HUES48 (cell line): ENCODE results near the gene MBP.
A peak's percentile ranks its signal among the peaks of the same experiment; 100 is the strongest.
"Not testable (repeated sequence)": the region's sequence is repeated elsewhere in the genome, so short reads cannot be mapped to it uniquely, and the experiment has no call there.

Source experiments
- H3K27ac ChIP-seq: one replicate; pipeline ENCODE4 v1.7.0; 2013; ENCODE audit warnings: low read depth, low read length, inconsistent platforms
- H3K27me3 ChIP-seq: 2 replicates; pipeline ENCODE4 v1.6.1; 2013; ENCODE audit warnings: mild to moderate bottlenecking, low read length; ENCODE audit not compliant: control insufficient read depth, insufficient read depth
- H3K36me3 ChIP-seq: 2 replicates; pipeline ENCODE4 v1.6.1; 2013; ENCODE audit warnings: low read length; ENCODE audit not compliant: control insufficient read depth, insufficient read depth
- H3K4me1 ChIP-seq: 2 replicates; pipeline ENCODE4 v1.6.1; 2013; ENCODE audit warnings: mild to moderate bottlenecking, low read length; ENCODE audit not compliant: control insufficient read depth, insufficient read depth
- H3K4me3 ChIP-seq: 2 replicates; pipeline ENCODE4 v1.5.1; 2013; ENCODE audit warnings: mild to moderate bottlenecking, low read depth, low read length
- H3K9ac ChIP-seq: 2 replicates; pipeline ENCODE4 v1.6.1; 2013; ENCODE audit warnings: mild to moderate bottlenecking, low read depth, low read length, moderate library complexity
- H3K9me3 ChIP-seq: 2 replicates; pipeline ENCODE4 v1.6.1; 2013; ENCODE audit warnings: low read length; ENCODE audit not compliant: control insufficient read depth, insufficient read depth

MBP gene

GRCh38 chr18:76965555-76966151, 166.9 kb downstream of the MBP start:
- Histone ChIP-seq H3K36me3 (peaks cover 17% of the 10 kb centered on the region), H3K27ac (peak overlapping the region; percentile 55), H3K4me1 (peaks cover 44% of the 10 kb centered on the region)
- not testable (repeated sequence) for H3K27me3 ChIP-seq, H3K9ac ChIP-seq, H3K9me3 ChIP-seq, H3K4me3 ChIP-seq

GRCh38 chr18:76963936-76964335, 168.6 kb downstream of the MBP start:
- H3K9ac ChIP-seq: no peak overlapping the region

GRCh38 chr18:76962851-76963250, 169.7 kb downstream of the MBP start:
- Histone ChIP-seq H3K27me3 (no peaks in the 10 kb centered on the region), H3K27ac (no peak overlapping the region), H3K9ac (no peak overlapping the region), H3K9me3 (peaks cover 7% of the 10 kb centered on the region; the same call in 1 of the 2 replicates), H3K4me1 (peaks cover 21% of the 10 kb centered on the region), H3K36me3 (peaks cover 38% of the 10 kb centered on the region), H3K4me3 (no peak overlapping the region)

More at GRCh38 chr18:76963936-76964335, 168.6 kb downstream of the MBP start:
- H3K4me3 ChIP-seq: no peak overlapping the region
- H3K36me3 ChIP-seq: peaks cover 28% of the 10 kb centered on the region
- no peak overlapping the region for H3K27ac ChIP-seq
- H3K4me1 ChIP-seq: peaks cover 31% of the 10 kb centered on the region
- H3K27me3 ChIP-seq: no peaks in the 10 kb centered on the region
- H3K9me3 ChIP-seq: peaks cover 7% of the 10 kb centered on the region; the same call in 1 of the 2 replicates

- Histone ChIP-seq H3K4me1 (peaks cover 7% of the 10 kb centered on the region), H3K36me3 (peaks cover 43% of the 10 kb centered on the region), H3K9ac (no peak overlapping the region), H3K27ac (no peak overlapping the region), H3K9me3 (no peaks in the 10 kb centered on the region), H3K4me3 (no peak overlapping the region), H3K27me3 (no peaks in the 10 kb centered on the region)
These were observed 172.0 kb downstream of the MBP start for GRCh38 chr18:76960528-76961035.

- Histone ChIP-seq H3K27ac (no peak overlapping the region), H3K36me3 (peaks cover 43% of the 10 kb centered on the region), H3K4me1 (no peaks in the 10 kb centered on the region), H3K27me3 (no peaks in the 10 kb centered on the region), H3K9ac (no peak overlapping the region), H3K9me3 (no peaks in the 10 kb centered on the region), H3K4me3 (no peak overlapping the region)
These were observed 173.0 kb downstream of the MBP start for GRCh38 chr18:76959605-76960004.

GRCh38 chr18:76958692-76959341, 173.8 kb downstream of the MBP start:
- no peak overlapping the region for H3K4me3 ChIP-seq
- H3K27me3 ChIP-seq: no peaks in the 10 kb centered on the region
- H3K36me3 ChIP-seq: peaks cover 43% of the 10 kb centered on the region
- H3K9me3 ChIP-seq: no peaks in the 10 kb centered on the region
- H3K27ac ChIP-seq: no peak overlapping the region
- H3K9ac ChIP-seq: no peak overlapping the region
- no peaks in the 10 kb centered on the region for H3K4me1 ChIP-seq

GRCh38 chr18:76957384-76958355, 174.9 kb downstream of the MBP start:
- H3K36me3 ChIP-seq: peaks cover 45% of the 10 kb centered on the region
- no peaks in the 10 kb centered on the region for H3K9me3 ChIP-seq
- H3K27me3 ChIP-seq: no peaks in the 10 kb centered on the region
- no peak overlapping the region for H3K9ac ChIP-seq
- H3K4me1 ChIP-seq: no peaks in the 10 kb centered on the region
- H3K4me3 ChIP-seq: no peak overlapping the region
- H3K27ac ChIP-seq: no peak overlapping the region

GRCh38 chr18:76956648-76957047, 175.9 kb downstream of the MBP start:
- Histone ChIP-seq H3K27me3 (no peaks in the 10 kb centered on the region), H3K9me3 (no peaks in the 10 kb centered on the region), H3K36me3 (peaks cover 54% of the 10 kb centered on the region), H3K27ac (no peak overlapping the region), H3K4me3 (no peak overlapping the region), H3K9ac (no peak overlapping the region), H3K4me1 (no peaks in the 10 kb centered on the region)

GRCh38 chr18:76955524-76956170, 176.9 kb downstream of the MBP start:
- no peak overlapping the region for H3K27ac ChIP-seq
- peaks cover 46% of the 10 kb centered on the region for H3K36me3 ChIP-seq
- H3K4me3 ChIP-seq: no peak overlapping the region
- no peaks in the 10 kb centered on the region for H3K4me1 ChIP-seq
- no peaks in the 10 kb centered on the region for H3K9me3 ChIP-seq
- no peaks in the 10 kb centered on the region for H3K27me3 ChIP-seq
- no peak overlapping the region for H3K9ac ChIP-seq

- H3K36me3 ChIP-seq: peaks cover 31% of the 10 kb centered on the region
- no peak overlapping the region for H3K4me3 ChIP-seq
- no peaks in the 10 kb centered on the region for H3K4me1 ChIP-seq
- H3K9ac ChIP-seq: no peak overlapping the region
- H3K9me3 ChIP-seq: no peaks in the 10 kb centered on the region
- H3K27ac ChIP-seq: no peak overlapping the region
- no peaks in the 10 kb centered on the region for H3K27me3 ChIP-seq
These were observed 178.9 kb downstream of the MBP start for GRCh38 chr18:76953583-76954233.
